ENCODE data around the gene SV2C.

GRCh38 chr5:76204191-76204590 lies 121.0 kb downstream of the SV2C start:
- TF ChIP-seq, protein P1, sequence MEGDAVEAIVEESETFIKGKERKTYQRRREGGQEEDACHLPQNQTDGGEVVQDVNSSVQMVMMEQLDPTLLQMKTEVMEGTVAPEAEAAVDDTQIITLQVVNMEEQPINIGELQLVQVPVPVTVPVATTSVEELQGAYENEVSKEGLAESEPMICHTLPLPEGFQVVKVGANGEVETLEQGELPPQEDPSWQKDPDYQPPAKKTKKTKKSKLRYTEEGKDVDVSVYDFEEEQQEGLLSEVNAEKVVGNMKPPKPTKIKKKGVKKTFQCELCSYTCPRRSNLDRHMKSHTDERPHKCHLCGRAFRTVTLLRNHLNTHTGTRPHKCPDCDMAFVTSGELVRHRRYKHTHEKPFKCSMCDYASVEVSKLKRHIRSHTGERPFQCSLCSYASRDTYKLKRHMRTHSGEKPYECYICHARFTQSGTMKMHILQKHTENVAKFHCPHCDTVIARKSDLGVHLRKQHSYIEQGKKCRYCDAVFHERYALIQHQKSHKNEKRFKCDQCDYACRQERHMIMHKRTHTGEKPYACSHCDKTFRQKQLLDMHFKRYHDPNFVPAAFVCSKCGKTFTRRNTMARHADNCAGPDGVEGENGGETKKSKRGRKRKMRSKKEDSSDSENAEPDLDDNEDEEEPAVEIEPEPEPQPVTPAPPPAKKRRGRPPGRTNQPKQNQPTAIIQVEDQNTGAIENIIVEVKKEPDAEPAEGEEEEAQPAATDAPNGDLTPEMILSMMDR (IDR thresholded peaks at IDR 0.05; ENCODE audit: low read depth, low read length, missing input control), result no peak
- TF ChIP-seq, protein P2, sequence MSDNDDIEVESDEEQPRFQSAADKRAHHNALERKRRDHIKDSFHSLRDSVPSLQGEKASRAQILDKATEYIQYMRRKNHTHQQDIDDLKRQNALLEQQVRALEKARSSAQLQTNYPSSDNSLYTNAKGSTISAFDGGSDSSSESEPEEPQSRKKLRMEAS (IDR thresholded peaks at IDR 0.05), result no peak
- TF ChIP-seq ZBTB33 (IDR thresholded peaks at IDR 0.05) (no peak), YY1 (IDR thresholded peaks at IDR 0.05) (no peak), GABPA (IDR thresholded peaks at IDR 0.05 in 1 of 2, conservative IDR thresholded peaks at IDR 0.05 in 1 of 2) (no peak), JUND (IDR thresholded peaks at IDR 0.05) (no peak), HNF4A (conservative IDR thresholded peaks at IDR 0.05) (no peak)
- TF ChIP-seq, protein P3, sequence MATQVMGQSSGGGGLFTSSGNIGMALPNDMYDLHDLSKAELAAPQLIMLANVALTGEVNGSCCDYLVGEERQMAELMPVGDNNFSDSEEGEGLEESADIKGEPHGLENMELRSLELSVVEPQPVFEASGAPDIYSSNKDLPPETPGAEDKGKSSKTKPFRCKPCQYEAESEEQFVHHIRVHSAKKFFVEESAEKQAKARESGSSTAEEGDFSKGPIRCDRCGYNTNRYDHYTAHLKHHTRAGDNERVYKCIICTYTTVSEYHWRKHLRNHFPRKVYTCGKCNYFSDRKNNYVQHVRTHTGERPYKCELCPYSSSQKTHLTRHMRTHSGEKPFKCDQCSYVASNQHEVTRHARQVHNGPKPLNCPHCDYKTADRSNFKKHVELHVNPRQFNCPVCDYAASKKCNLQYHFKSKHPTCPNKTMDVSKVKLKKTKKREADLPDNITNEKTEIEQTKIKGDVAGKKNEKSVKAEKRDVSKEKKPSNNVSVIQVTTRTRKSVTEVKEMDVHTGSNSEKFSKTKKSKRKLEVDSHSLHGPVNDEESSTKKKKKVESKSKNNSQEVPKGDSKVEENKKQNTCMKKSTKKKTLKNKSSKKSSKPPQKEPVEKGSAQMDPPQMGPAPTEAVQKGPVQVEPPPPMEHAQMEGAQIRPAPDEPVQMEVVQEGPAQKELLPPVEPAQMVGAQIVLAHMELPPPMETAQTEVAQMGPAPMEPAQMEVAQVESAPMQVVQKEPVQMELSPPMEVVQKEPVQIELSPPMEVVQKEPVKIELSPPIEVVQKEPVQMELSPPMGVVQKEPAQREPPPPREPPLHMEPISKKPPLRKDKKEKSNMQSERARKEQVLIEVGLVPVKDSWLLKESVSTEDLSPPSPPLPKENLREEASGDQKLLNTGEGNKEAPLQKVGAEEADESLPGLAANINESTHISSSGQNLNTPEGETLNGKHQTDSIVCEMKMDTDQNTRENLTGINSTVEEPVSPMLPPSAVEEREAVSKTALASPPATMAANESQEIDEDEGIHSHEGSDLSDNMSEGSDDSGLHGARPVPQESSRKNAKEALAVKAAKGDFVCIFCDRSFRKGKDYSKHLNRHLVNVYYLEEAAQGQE (IDR thresholded peaks at IDR 0.05), result no peak
- TF ChIP-seq, protein P4, sequence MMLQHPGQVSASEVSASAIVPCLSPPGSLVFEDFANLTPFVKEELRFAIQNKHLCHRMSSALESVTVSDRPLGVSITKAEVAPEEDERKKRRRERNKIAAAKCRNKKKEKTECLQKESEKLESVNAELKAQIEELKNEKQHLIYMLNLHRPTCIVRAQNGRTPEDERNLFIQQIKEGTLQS (IDR thresholded peaks at IDR 0.05), result no peak

Data from liver (tissue), 3 donors.